ENCODE data around the gene CD96.

- no peak for TF ChIP-seq CTCF (IDR thresholded peaks at IDR 0.05; ENCODE audit: extremely low read depth in 1 of 2, insufficient read depth in 1 of 2, low read depth in 1 of 2, low read length in 2 of 2)
- TF ChIP-seq GATA2 (IDR thresholded peaks at IDR 0.05; ENCODE audit: insufficient read depth, insufficient read length, low read depth, low read length): no peak
- TF ChIP-seq POLR2AphosphoS5 (IDR thresholded peaks at IDR 0.05; ENCODE audit: insufficient read depth, low read depth, low read length): no peak
Observed at GRCh38 chr3:111571907-111572460, 30.0 kb downstream of the CD96 start.

Data from endothelial cell of umbilical vein (primary cell).